ENCODE measurements around the gene C19orf12. TPM values are rescaled to one million over a fixed set of nuclear protein-coding genes. Genes with fewer than 3 reads are reported as not detected.

C19orf12 gene
- total RNA-seq, 2 experiments from 2014 or later: 30.9 to 32.3 TPM

GRCh38 chr19:29655648-29656335, 59.3 kb downstream of the C19orf12 start:
- no peaks in the 10 kb centered on the region for H3K36me3 Mint-ChIP-seq
- no peak overlapping the region for H3K4me3 Mint-ChIP-seq
- no peaks in the 10 kb centered on the region for H3K27me3 Mint-ChIP-seq
- peaks cover 7% of the 10 kb centered on the region for H3K4me1 Mint-ChIP-seq
- H3K27ac Mint-ChIP-seq: no peak overlapping the region
- no peak for DNase-seq
- H3K9me3 Mint-ChIP-seq: peaks cover 2% of the 10 kb centered on the region

GRCh38 chr19:29653398-29653797, 61.7 kb downstream of the C19orf12 start:
- H3K9me3 Mint-ChIP-seq: peaks cover 2% of the 10 kb centered on the region
- H3K4me1 Mint-ChIP-seq: peaks cover 4% of the 10 kb centered on the region
- H3K27me3 Mint-ChIP-seq: no peaks in the 10 kb centered on the region
- H3K36me3 Mint-ChIP-seq: no peaks in the 10 kb centered on the region
- H3K27ac Mint-ChIP-seq: no peak overlapping the region
- H3K4me3 Mint-ChIP-seq: no peak overlapping the region
- no peak for DNase-seq

- H3K36me3 Mint-ChIP-seq: no peaks in the 10 kb centered on the region
- H3K9me3 Mint-ChIP-seq: peaks cover 2% of the 10 kb centered on the region
- H3K27ac Mint-ChIP-seq: no peak overlapping the region
- H3K4me1 Mint-ChIP-seq: peaks cover 4% of the 10 kb centered on the region
- no peak overlapping the region for H3K4me3 Mint-ChIP-seq
- no peak for DNase-seq
- H3K27me3 Mint-ChIP-seq: no peaks in the 10 kb centered on the region
These were observed 63.3 kb downstream of the C19orf12 start for GRCh38 chr19:29651622-29652394.

- Mint-ChIP-seq H3K27ac (no peak overlapping the region), H3K36me3 (no peaks in the 10 kb centered on the region), H3K4me3 (no peak overlapping the region), H3K27me3 (peaks cover 4% of the 10 kb centered on the region), H3K4me1 (peaks cover 9% of the 10 kb centered on the region), H3K9me3 (peaks cover 2% of the 10 kb centered on the region)
- DNase-seq: no peak
These were observed 64.2 kb downstream of the C19orf12 start for GRCh38 chr19:29650772-29651387.

Other genes starting within 250 kb of the C19orf12 start
- gene VSTM2B, start 189.3 kb downstream of the C19orf12 start, total RNA-seq: not detected
- gene POP4, start 109.0 kb downstream of the C19orf12 start, total RNA-seq: 100 to 1,000 TPM; 134 to 137 TPM
- gene PLEKHF1, start 49.8 kb downstream of the C19orf12 start, total RNA-seq: 10 to 100 TPM; 21.7 to 22.2 TPM
- gene CCNE1, start 96.7 kb upstream of the C19orf12 start, total RNA-seq: 10 to 100 TPM; 36.9 to 38.4 TPM
- gene URI1, start 227.0 kb upstream of the C19orf12 start, total RNA-seq: 10 to 100 TPM; 69.7 to 75.4 TPM